Measurements from ENCODE around the gene LOXHD1.

LOXHD1 gene

GRCh38 chr18:46660957-46661749 lies 4.1 kb upstream of the LOXHD1 start:
- H3K4me3 ChIP-seq (ENCODE audit: low read depth, low read length) = no peak overlapping the region
- ChIA-PET CTCF (interaction anchor here (1.0 to 9.0 kb wide), 7 partner anchors 8 to 513 kb away, joined by 3 to 207 read pairs (median 7); a partner anchor contains a TSS), POLR2A (no interaction called here)
- no peak for TF ChIP-seq CTCF (IDR thresholded peaks at IDR 0.05; ENCODE audit: insufficient read depth, low read length, missing control alignments)
- DNase-seq (ENCODE audit: low read depth, low spot score) = no peak

GRCh38 chr18:46659484-46659883 lies 2.5 kb upstream of the LOXHD1 start:
- CTCF ChIA-PET = interaction anchor here (1.2 to 9.0 kb wide), 7 partner anchors 12 to 545 kb away, joined by 3 to 207 read pairs (median 22); a partner anchor contains a TSS

GRCh38 chr18:46656326-46657114 lies 500 bp downstream of the LOXHD1 start:
- H3K4me3 ChIP-seq (ENCODE audit: low read depth, low read length) = no peak overlapping the region
- no peak for DNase-seq (ENCODE audit: low read depth, low spot score)
- ChIA-PET CTCF (interaction anchor here (1.4 to 9.0 kb wide), 8 partner anchors 9 to 521 kb away, joined by 4 to 207 read pairs (median 14); a partner anchor contains a TSS), POLR2A (no interaction called here)
- TF ChIP-seq CTCF (IDR thresholded peaks at IDR 0.05; ENCODE audit: insufficient read depth, low read length, missing control alignments) = no peak

More at GRCh38 chr18:46659484-46659883, 2.5 kb upstream of the LOXHD1 start:
- POLR2A ChIA-PET = no interaction called here
- no peak for TF ChIP-seq CTCF (IDR thresholded peaks at IDR 0.05; ENCODE audit: insufficient read depth, low read length, missing control alignments)
- H3K4me3 ChIP-seq (ENCODE audit: low read depth, low read length) = no peak overlapping the region
- DNase-seq (ENCODE audit: low read depth, low spot score) = no peak

GRCh38 chr18:46652372-46652771 lies 4.6 kb downstream of the LOXHD1 start:
- CTCF ChIA-PET = interaction anchor here (1.0 to 2.1 kb wide), 2 partner anchors 371 to 479 kb away, joined by 5 to 9 read pairs; a partner anchor contains a TSS
- no peak for TF ChIP-seq CTCF (IDR thresholded peaks at IDR 0.05; ENCODE audit: insufficient read depth, low read length, missing control alignments)
- no peak for DNase-seq (ENCODE audit: low read depth, low spot score)
- POLR2A ChIA-PET = no interaction called here
- H3K4me3 ChIP-seq (ENCODE audit: low read depth, low read length) = no peak overlapping the region

GRCh38 chr18:46650681-46651080 lies 6.3 kb downstream of the LOXHD1 start:
- ChIA-PET CTCF (no interaction called here), POLR2A (no interaction called here)
- no peak for DNase-seq (ENCODE audit: low read depth, low spot score)
- no peak for TF ChIP-seq CTCF (IDR thresholded peaks at IDR 0.05; ENCODE audit: insufficient read depth, low read length, missing control alignments)
- H3K4me3 ChIP-seq (ENCODE audit: low read depth, low read length) = no peak overlapping the region
